GM12878 (cell line): ENCODE results near the gene ZNF552. TPM values are rescaled to one million over a fixed set of nuclear protein-coding genes. Genes with fewer than 3 reads are reported as not detected.

Source experiments
- ATF2 ChIP-seq: IDR thresholded peaks from 2 replicates; pipeline ENCODE4 v1.6.1; 2012; ENCODE audit warnings: low read length, inconsistent platforms
- ATF7 ChIP-seq: fragments of 450-650 bp; IDR thresholded peaks from 2 replicates; pipeline ENCODE4 v1.6.1; 2016; ENCODE audit warnings: low read depth, mild to moderate bottlenecking
- FOS ChIP-seq: IDR thresholded peaks from 3 replicates; pipeline ENCODE4 v1.6.1; 2011; ENCODE audit warnings: borderline replicate concordance; ENCODE audit not compliant: insufficient read length; ENCODE audit errors: extremely low read depth
- HSF1 ChIP-seq: fragments of 150-350 bp; IDR thresholded peaks from 2 replicates; pipeline ENCODE4 v1.6.1; 2014; ENCODE audit warnings: mild to moderate bottlenecking, low read depth, low read length
- MAX ChIP-seq: IDR thresholded peaks from 2 replicates; pipeline ENCODE4 v1.6.1; 2012; ENCODE audit warnings: low read depth, low read length, improper control_type of control experiment
- MYB ChIP-seq: fragments of 150-350 bp; IDR thresholded peaks from 2 replicates; pipeline ENCODE4 v1.6.1; 2014; ENCODE audit warnings: mild to moderate bottlenecking, low read depth, low read length, borderline replicate concordance
- MYC ChIP-seq: IDR thresholded peaks from 2 replicates; pipeline ENCODE4 v1.6.1; 2011; ENCODE audit warnings: mild to moderate bottlenecking, low read length, moderate library complexity, inconsistent platforms; ENCODE audit not compliant: insufficient read depth, insufficient replicate concordance, insufficient read length, severe bottlenecking
- NBN ChIP-seq: fragments of 450-650 bp; IDR thresholded peaks from 2 replicates; pipeline ENCODE4 v1.6.1; 2016
- PAX5 ChIP-seq: IDR thresholded peaks from 2 replicates; pipeline ENCODE4 v1.6.1; 2011; ENCODE audit warnings: low read depth, low read length, borderline replicate concordance
- POU2F2 ChIP-seq: IDR thresholded peaks from 3 replicates; pipeline ENCODE4 v1.6.1; 2011; ENCODE audit warnings: low read depth, mild to moderate bottlenecking, low read length, borderline replicate concordance
- PRDM15 ChIP-seq: fragments of 450-650 bp; formaldehyde crosslinking; IDR thresholded peaks from 2 replicates; pipeline ENCODE4 v1.4.0; 2020; ENCODE audit warnings: mild to moderate bottlenecking, moderate library complexity
- SMAD5 ChIP-seq: IDR thresholded peaks from 2 replicates; pipeline ENCODE4 v1.6.1; 2016; ENCODE audit warnings: antibody characterized with exemption, low read depth
- SRF ChIP-seq, 2 experiments: IDR thresholded peaks; 2 replicates each; pipeline ENCODE4 v1.6.1; 2011; ENCODE audit warnings: low read depth in 2 of 2, low read length in 2 of 2, mild to moderate bottlenecking in 1 of 2, moderate library complexity in 1 of 2
- USF2 ChIP-seq: IDR thresholded peaks from 2 replicates; pipeline ENCODE4 v1.6.1; 2011; ENCODE audit warnings: low read depth, low read length, improper control_type of control experiment, borderline replicate concordance
- WRNIP1 ChIP-seq: IDR thresholded peaks from 2 replicates; pipeline ENCODE4 v1.6.1; 2011; ENCODE audit warnings: low read depth, low read length, improper control_type of control experiment, borderline replicate concordance
- ZNF592 ChIP-seq: fragments of 450-650 bp; IDR thresholded peaks from 2 replicates; pipeline ENCODE4 v1.6.1; 2017; ENCODE audit warnings: mild to moderate bottlenecking, moderate library complexity
- polyA plus RNA-seq, 11 experiments: library from polyadenylated mRNA; depleted of rRNA in 4 of 11; unstranded in 6 of 11; stranded (reverse) in 5 of 11; fragments of >200 nt; fragmentation: Nextera tagmentation in 4 of 11; fragmentation: Illumina TruSeq in 1 of 11; extraction: Ambion mirVana in 4 of 11; extraction: Trizol in 1 of 11; gene quantifications; 1 replicate in 1 of 11; 2 replicates in 10 of 11; pipeline versions ENCODE4 v1.2.1 to v1.2.3, GENCODE V29; 2011 to 2016; ENCODE audit warnings: inconsistent platforms in 2 of 11, missing spikeins in 2 of 11, low read depth in 1 of 11
- total RNA-seq, 4 experiments: library from RNA; depleted of rRNA in 3 of 4; stranded (reverse); fragments of >200 nt in 3 of 4; fragmentation: Illumina TruSeq in 1 of 4; extraction: Trizol in 1 of 4; gene quantifications; 2 replicates each; pipeline versions ENCODE4 v1.2.1 to v1.2.3, GENCODE V29; 2013 to 2021

ZNF552 gene
- total and polyA plus RNA-seq, 10 of the 15 experiments (the other 5 are each of a cell fraction or from before 2014, with no cell fraction given): 3.6 to 13.3 (median 8.0) TPM

GRCh38 chr19:57769345-57770131 lies 45.2 kb downstream of the ZNF552 start, which contains the start of gene ZNF586 (continued):
- TF ChIP-seq HSF1: no peak
- peak; percentile 25; the same call in 1 of the 2 replicates for TF ChIP-seq PAX5
- no peak for TF ChIP-seq SRF (IDR thresholded peaks at IDR 0.05; ENCODE audit: low read depth in 2 of 2, low read length in 2 of 2)
- TF ChIP-seq MYC: no peak
- TF ChIP-seq MYB: no peak
- no peak for TF ChIP-seq ZNF592
- TF ChIP-seq ATF7: no peak
- no peak for TF ChIP-seq PRDM15 (CRISPR knock-in tag)
- 0 out of 2 replicates have a peak, but pooled peaks have one; percentile 38 for TF ChIP-seq NBN
- TF ChIP-seq WRNIP1: peak; percentile 93; the same call in 1 of the 2 replicates
- TF ChIP-seq ATF2: no peak
- peak; percentile 51; the same call in 1 of the 2 replicates for TF ChIP-seq SMAD5
- TF ChIP-seq FOS: no peak
- peak; percentile 49; the same call in 1 of the 2 replicates for TF ChIP-seq MAX
- TF ChIP-seq POU2F2: peak; percentile 69; the same call in 2 of the 3 replicates
- TF ChIP-seq USF2: no peak
